SK-N-SH (cell line): Measurements from ENCODE around the gene ZNF774.

Experiments used
- EP300 ChIP-seq, 2 experiments: IDR thresholded peaks; 2 replicates each; pipeline versions ENCODE4 v1.4.0 to v1.6.1; 2012; ENCODE audit warnings: borderline replicate concordance in 1 of 2, low read depth in 1 of 2, low read length in 1 of 2
- EZH2phosphoT487 ChIP-seq: fragments of 200-600 bp; sonication (generic); IDR thresholded peaks from 2 replicates; pipeline ENCODE4 v1.6.1; 2017; ENCODE audit warnings: low read depth, mixed run types, mild to moderate bottlenecking, antibody characterized with exemption, moderate library complexity, borderline replicate concordance
- FOXJ3 ChIP-seq: sonication (generic); formaldehyde crosslinking; IDR thresholded peaks from 2 replicates; pipeline ENCODE4 v1.5.1; 2020; ENCODE audit warnings: mild to moderate bottlenecking, missing genetic modification reagents
- FOXM1 ChIP-seq: IDR thresholded peaks from 2 replicates; pipeline ENCODE4 v1.4.0; 2012; ENCODE audit warnings: low read depth, mild to moderate bottlenecking
- GABPA ChIP-seq: IDR thresholded peaks from 2 replicates; pipeline ENCODE4 v1.4.0; 2012; ENCODE audit warnings: low read depth, mild to moderate bottlenecking
- GATA2 ChIP-seq: sonication (generic); formaldehyde crosslinking; IDR thresholded peaks from 2 replicates; pipeline ENCODE4 v1.5.0; 2020; ENCODE audit warnings: mild to moderate bottlenecking, missing genetic modification reagents
- MXI1 ChIP-seq: IDR thresholded peaks from 2 replicates; pipeline ENCODE4 v1.6.1; 2012; ENCODE audit warnings: mild to moderate bottlenecking, low read depth, low read length, improper control_type of control experiment
- POLR2AphosphoS5 ChIP-seq: IDR thresholded peaks from 2 replicates; pipeline ENCODE4 v1.6.1; 2012; ENCODE audit warnings: low read depth, low read length
- RAD21 ChIP-seq: IDR thresholded peaks from 2 replicates; pipeline ENCODE4 v1.6.1; 2012; ENCODE audit warnings: mild to moderate bottlenecking, low read length
- RFX5 ChIP-seq: IDR thresholded peaks from 2 replicates; pipeline ENCODE4 v1.6.1; 2012; ENCODE audit warnings: mild to moderate bottlenecking, improper control_type of control experiment, low read length
- SMC3 ChIP-seq: IDR thresholded peaks from 2 replicates; pipeline ENCODE4 v1.6.1; 2012; ENCODE audit warnings: low read depth, low read length, improper control_type of control experiment
- YY1 ChIP-seq: IDR thresholded peaks from 2 replicates; pipeline ENCODE4 v1.4.0; 2012; ENCODE audit warnings: low read depth, mild to moderate bottlenecking
- TF ChIP-seq, protein P1 (sequence below): fragments of 200-600 bp; sonication (generic); IDR thresholded peaks from 2 replicates; pipeline ENCODE4 v1.6.1; 2017; ENCODE audit warnings: antibody characterized with exemption, mild to moderate bottlenecking, moderate library complexity
- TF ChIP-seq, protein P2 (sequence below): IDR thresholded peaks from 2 replicates; pipeline ENCODE4 v1.6.1; 2012; ENCODE audit warnings: mild to moderate bottlenecking, low read depth, low read length, moderate library complexity

DNA sequence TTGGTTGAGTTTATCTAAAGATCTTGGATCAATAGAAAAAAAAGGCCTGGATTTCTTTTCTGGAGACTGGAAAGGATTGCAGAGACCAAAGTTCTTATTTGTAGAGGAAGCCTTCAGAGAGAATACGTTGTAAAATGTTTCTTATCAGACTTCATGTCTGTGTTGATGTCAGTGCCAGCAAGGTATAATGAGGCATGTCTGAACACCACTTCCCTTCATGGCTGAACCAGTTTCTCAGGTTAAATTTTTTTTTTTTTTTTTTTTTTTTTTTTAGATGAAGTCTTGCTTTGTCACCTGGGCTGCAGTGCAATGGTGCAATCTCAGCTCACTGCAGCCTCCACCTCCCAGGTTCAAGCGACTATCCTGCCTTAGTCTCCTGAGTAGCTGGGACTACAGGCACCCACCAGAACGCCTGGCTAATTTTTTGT, 17.8 kb upstream of the ZNF774 start:
- TF ChIP-seq GATA2 (CRISPR knock-in tag) (no peak), YY1 (no peak), FOXM1 (no peak), EP300 (IDR thresholded peaks at IDR 0.05; ENCODE audit: borderline replicate concordance in 1 of 2, low read depth in 1 of 2, low read length in 1 of 2) (no peak), SMC3 (no peak), RFX5 (no peak), MXI1 (no peak), POLR2AphosphoS5 (no peak), EZH2phosphoT487 (no peak), RAD21 (no peak), FOXJ3 (CRISPR knock-in tag) (no peak), GABPA (no peak)
- TF ChIP-seq, protein P1, sequence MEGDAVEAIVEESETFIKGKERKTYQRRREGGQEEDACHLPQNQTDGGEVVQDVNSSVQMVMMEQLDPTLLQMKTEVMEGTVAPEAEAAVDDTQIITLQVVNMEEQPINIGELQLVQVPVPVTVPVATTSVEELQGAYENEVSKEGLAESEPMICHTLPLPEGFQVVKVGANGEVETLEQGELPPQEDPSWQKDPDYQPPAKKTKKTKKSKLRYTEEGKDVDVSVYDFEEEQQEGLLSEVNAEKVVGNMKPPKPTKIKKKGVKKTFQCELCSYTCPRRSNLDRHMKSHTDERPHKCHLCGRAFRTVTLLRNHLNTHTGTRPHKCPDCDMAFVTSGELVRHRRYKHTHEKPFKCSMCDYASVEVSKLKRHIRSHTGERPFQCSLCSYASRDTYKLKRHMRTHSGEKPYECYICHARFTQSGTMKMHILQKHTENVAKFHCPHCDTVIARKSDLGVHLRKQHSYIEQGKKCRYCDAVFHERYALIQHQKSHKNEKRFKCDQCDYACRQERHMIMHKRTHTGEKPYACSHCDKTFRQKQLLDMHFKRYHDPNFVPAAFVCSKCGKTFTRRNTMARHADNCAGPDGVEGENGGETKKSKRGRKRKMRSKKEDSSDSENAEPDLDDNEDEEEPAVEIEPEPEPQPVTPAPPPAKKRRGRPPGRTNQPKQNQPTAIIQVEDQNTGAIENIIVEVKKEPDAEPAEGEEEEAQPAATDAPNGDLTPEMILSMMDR, result no peak
- TF ChIP-seq, protein P2, sequence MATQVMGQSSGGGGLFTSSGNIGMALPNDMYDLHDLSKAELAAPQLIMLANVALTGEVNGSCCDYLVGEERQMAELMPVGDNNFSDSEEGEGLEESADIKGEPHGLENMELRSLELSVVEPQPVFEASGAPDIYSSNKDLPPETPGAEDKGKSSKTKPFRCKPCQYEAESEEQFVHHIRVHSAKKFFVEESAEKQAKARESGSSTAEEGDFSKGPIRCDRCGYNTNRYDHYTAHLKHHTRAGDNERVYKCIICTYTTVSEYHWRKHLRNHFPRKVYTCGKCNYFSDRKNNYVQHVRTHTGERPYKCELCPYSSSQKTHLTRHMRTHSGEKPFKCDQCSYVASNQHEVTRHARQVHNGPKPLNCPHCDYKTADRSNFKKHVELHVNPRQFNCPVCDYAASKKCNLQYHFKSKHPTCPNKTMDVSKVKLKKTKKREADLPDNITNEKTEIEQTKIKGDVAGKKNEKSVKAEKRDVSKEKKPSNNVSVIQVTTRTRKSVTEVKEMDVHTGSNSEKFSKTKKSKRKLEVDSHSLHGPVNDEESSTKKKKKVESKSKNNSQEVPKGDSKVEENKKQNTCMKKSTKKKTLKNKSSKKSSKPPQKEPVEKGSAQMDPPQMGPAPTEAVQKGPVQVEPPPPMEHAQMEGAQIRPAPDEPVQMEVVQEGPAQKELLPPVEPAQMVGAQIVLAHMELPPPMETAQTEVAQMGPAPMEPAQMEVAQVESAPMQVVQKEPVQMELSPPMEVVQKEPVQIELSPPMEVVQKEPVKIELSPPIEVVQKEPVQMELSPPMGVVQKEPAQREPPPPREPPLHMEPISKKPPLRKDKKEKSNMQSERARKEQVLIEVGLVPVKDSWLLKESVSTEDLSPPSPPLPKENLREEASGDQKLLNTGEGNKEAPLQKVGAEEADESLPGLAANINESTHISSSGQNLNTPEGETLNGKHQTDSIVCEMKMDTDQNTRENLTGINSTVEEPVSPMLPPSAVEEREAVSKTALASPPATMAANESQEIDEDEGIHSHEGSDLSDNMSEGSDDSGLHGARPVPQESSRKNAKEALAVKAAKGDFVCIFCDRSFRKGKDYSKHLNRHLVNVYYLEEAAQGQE, result no peak
